Esophagus squamous epithelium (tissue), 5 donors: ENCODE data around the gene FAM72C. TPM values are rescaled to one million over a fixed set of nuclear protein-coding genes. Genes with fewer than 3 reads are reported as not detected.
"Not testable (repeated sequence)": the region's sequence is repeated elsewhere in the genome, so short reads cannot be mapped to it uniquely, and the experiment has no call there.

Source experiments
- DNase-seq: peaks from one replicate; lab custom pipeline; 2025; lab: John Stamatoyannopoulos, UW
- H3K27ac ChIP-seq, 4 donors: fragments of 200-600 bp; sonication (generic); one replicate each; pipeline ENCODE4 v1.5.1; 2016 to 2019; ENCODE audit warnings: mild to moderate bottlenecking in 1 of 4
- H3K27me3 ChIP-seq, 4 donors: fragments of 200-600 bp; sonication (generic); 1 replicate in 3 of 4; 2 replicates in 1 of 4; pipeline versions ENCODE4 v1.5.1 to v1.6.0; 2017 to 2021; ENCODE audit warnings: antibody characterized with exemption in 1 of 4
- H3K36me3 ChIP-seq, 3 donors: fragments of 200-600 bp; sonication (generic); one replicate each; pipeline ENCODE4 v1.5.1; 2016 to 2019
- H3K4me1 ChIP-seq, 3 donors: fragments of 200-600 bp; sonication (generic); one replicate each; pipeline ENCODE4 v1.5.1; 2017 to 2019
- H3K4me3 ChIP-seq, 4 donors: fragments of 200-600 bp; sonication (generic); 1 replicate in 3 of 4; 2 replicates in 1 of 4; pipeline ENCODE4 v1.5.1; 2016 to 2019; ENCODE audit warnings: mild to moderate bottlenecking in 2 of 4, moderate library complexity in 1 of 4
- H3K9me3 ChIP-seq, 3 donors: fragments of 200-600 bp; sonication (generic); one replicate each; pipeline ENCODE4 v1.5.1; 2016 to 2019
- WGBS, 2 donors: methylation state at CpG; one replicate each; pipeline ENCODE4 v1.1.5; 2018; 5-methylcytosine and 5-hydroxymethylcytosine counted together
- intact Hi-C: fragments of 100-400 bp; cut with DNase I; formaldehyde crosslinking; loops from one replicate; pipeline ENCODE4 v1.15.0; 2022
- total RNA-seq, 4 donors: library from RNA; depleted of rRNA; stranded (reverse); fragments of >200 nt; gene quantifications; one replicate each; pipeline ENCODE4 v1.1.0, GENCODE V29; 2016
- donor health status: DM: yes; HTN: yes; CAD: no.

Gene FAM72C
- 1 to 10 TPM in 2 of 4 donors, under 1 TPM in 1, not detected in 1; 0.64 to 2.1 (median 1.2) TPM for total RNA-seq

- H3K9me3 ChIP-seq, H3K4me1 ChIP-seq, intact Hi-C loops, H3K27ac ChIP-seq, H3K36me3 ChIP-seq, DNase-seq, H3K4me3 ChIP-seq, H3K27me3 ChIP-seq: not testable (repeated sequence)
- no CpG with 5 or more reads among the region's 48 CpGs for WGBS, 2 donors
Measured at GRCh38 chr1:143971924-143972700, at the start of gene FAM72C. Gene FAM72C, minus strand, starts transcription at chr1:143971986. Its CDS starts 845 bp downstream, at chr1:143971141.

- H3K36me3 ChIP-seq, intact Hi-C loops, H3K4me1 ChIP-seq, H3K9me3 ChIP-seq, H3K27me3 ChIP-seq, DNase-seq, H3K4me3 ChIP-seq, H3K27ac ChIP-seq: not testable (repeated sequence)
- no CpG with 5 or more reads among the region's 3 CpGs for WGBS, 2 donors
Measured at GRCh38 chr1:144020001-144020738, 48.4 kb upstream of the FAM72C start.

DNA sequence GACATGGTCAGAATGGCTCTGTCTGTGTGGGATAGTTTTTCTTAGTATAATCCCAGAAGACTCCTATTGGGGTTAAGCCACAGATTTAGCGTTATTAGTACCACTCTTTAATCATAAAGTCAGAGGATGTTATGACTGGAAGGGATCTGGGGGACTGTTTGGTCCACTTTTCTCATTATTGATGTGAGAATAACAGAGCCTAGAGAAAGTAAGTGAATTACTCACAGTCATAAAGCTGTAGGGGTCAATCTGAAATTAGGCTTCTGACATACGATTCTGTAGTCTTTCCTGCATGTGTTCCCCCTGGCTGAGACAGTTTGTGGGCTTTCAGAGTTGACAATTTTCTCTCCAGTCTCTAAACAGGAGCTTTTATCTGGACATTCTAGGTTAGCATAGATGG is 47.3 kb upstream of the FAM72C start:
- H3K9me3 ChIP-seq, DNase-seq, H3K36me3 ChIP-seq, H3K27me3 ChIP-seq, H3K4me1 ChIP-seq, intact Hi-C loops, H3K27ac ChIP-seq, H3K4me3 ChIP-seq: not testable (repeated sequence)
- WGBS, 2 donors = no CpG with 5 or more reads among the region's 2 CpGs

- H3K27me3 ChIP-seq, intact Hi-C loops, H3K4me1 ChIP-seq, H3K4me3 ChIP-seq, H3K27ac ChIP-seq, H3K36me3 ChIP-seq, DNase-seq, H3K9me3 ChIP-seq: not testable (repeated sequence)
- WGBS, 2 donors = no CpG with 5 or more reads among the region's 8 CpGs
Measured at GRCh38 chr1:144015180-144015966, 43.6 kb upstream of the FAM72C start.

- H3K27ac ChIP-seq, H3K4me1 ChIP-seq, H3K4me3 ChIP-seq, H3K36me3 ChIP-seq, intact Hi-C loops, DNase-seq, H3K9me3 ChIP-seq, H3K27me3 ChIP-seq: not testable (repeated sequence)
- WGBS, 2 donors = no CpG with 5 or more reads among the region's 3 CpGs
Measured at GRCh38 chr1:144014528-144014927, 42.7 kb upstream of the FAM72C start.

DNA sequence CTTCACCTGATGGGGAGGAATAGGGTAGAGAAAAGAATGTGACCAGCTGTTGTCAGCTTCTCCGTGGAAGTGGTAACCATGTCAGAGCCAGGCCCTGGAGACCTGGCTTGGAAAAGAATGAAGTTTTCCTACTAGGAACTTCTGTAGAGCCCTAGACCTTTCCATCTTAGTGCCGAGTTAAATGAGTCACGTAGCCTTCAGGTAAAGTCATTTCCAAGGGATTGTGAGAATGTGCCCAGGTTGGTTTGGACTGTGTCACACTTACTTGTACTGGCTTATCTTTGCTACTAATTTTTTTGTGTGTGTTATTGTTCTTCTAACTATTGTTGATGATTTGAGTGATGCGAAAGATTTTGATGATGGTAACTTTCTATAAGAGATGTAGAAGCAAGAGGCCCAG is 42.3 kb upstream of the FAM72C start:
- H3K4me1 ChIP-seq, H3K27ac ChIP-seq, H3K27me3 ChIP-seq, H3K4me3 ChIP-seq, DNase-seq, H3K9me3 ChIP-seq, intact Hi-C loops, H3K36me3 ChIP-seq: not testable (repeated sequence)
- no CpG with 5 or more reads among the region's 4 CpGs for WGBS, 2 donors

GRCh38 chr1:144012168-144012733 is 40.5 kb upstream of the FAM72C start:
- intact Hi-C loops, DNase-seq, H3K4me1 ChIP-seq, H3K36me3 ChIP-seq, H3K27me3 ChIP-seq, H3K27ac ChIP-seq, H3K4me3 ChIP-seq, H3K9me3 ChIP-seq: not testable (repeated sequence)
- no CpG with 5 or more reads among the region's 4 CpGs for WGBS, 2 donors

- H3K4me3 ChIP-seq, H3K9me3 ChIP-seq, DNase-seq, H3K27me3 ChIP-seq, H3K36me3 ChIP-seq, H3K4me1 ChIP-seq, H3K27ac ChIP-seq, intact Hi-C loops: not testable (repeated sequence)
- WGBS, 2 donors = no CpG with 5 or more reads among the region's 3 CpGs
Measured at GRCh38 chr1:144009410-144009809, 37.6 kb upstream of the FAM72C start.

DNA sequence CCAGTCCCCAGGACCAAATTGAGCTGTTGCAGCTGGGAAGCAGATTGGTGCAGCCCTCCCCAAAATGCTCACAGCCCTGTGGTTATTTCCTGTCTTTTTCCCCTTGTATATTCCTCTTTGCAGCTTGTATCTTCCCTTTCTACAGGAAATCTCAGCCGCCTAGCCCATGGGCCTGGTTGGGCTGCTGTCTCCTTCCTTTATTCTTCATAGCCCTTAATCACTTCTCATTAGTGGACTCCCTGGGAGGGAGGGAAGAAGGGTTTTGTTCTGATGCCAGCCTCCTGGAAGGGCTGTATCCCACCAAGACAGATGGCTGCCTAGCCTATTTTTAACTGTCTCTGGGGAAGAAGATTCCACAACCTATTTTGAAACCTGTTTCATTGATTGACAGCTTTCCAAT is 32.5 kb upstream of the FAM72C start:
- H3K36me3 ChIP-seq, intact Hi-C loops, H3K27ac ChIP-seq, H3K27me3 ChIP-seq, H3K9me3 ChIP-seq, DNase-seq, H3K4me1 ChIP-seq, H3K4me3 ChIP-seq: not testable (repeated sequence)
- no CpG with 5 or more reads among the region's 1 CpG for WGBS, 2 donors

DNA sequence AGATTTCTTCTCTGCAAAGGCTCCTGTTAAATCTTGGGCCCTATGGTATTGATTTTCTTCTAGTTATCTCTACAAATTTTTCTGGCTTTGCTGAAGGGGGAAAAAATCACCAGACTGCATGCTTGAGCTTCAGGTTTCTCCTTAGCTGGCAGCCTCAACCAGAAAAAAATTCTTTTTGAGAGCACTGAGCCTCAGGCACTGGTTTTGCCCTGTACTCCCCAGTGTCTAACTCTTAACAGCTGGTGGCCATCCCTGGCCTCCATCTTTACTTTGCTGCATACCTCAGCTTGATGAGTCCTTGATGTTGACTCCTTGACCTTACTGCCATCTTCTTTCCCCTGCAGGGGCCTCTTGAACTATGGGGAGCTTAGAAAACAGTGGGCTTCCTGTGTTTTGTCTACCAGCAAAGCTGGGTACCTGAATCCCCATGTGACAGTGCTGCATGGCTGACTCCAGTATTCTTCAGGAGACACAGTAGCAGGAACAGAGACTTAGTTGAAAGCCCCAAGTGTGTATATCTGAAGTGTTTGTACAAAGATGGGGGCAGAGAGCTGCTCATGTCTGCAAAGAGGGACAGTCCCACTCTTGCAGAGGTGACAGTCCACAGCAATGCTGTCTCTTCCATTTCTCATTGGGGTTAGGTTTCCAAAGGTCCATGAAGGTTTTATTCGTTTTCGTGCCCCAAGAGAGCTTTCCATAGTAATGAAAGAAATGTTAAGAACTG is 31.7 kb upstream of the FAM72C start:
- intact Hi-C loops, H3K36me3 ChIP-seq, H3K4me1 ChIP-seq, DNase-seq, H3K4me3 ChIP-seq, H3K27ac ChIP-seq, H3K9me3 ChIP-seq, H3K27me3 ChIP-seq: not testable (repeated sequence)
- WGBS, 2 donors = no CpG with 5 or more reads among the region's 2 CpGs

GRCh38 chr1:144002141-144002881 is 30.5 kb upstream of the FAM72C start:
- H3K4me1 ChIP-seq, H3K36me3 ChIP-seq, H3K27me3 ChIP-seq, H3K9me3 ChIP-seq, DNase-seq, H3K4me3 ChIP-seq, H3K27ac ChIP-seq, intact Hi-C loops: not testable (repeated sequence)
- no CpG with 5 or more reads among the region's 7 CpGs for WGBS, 2 donors
